Neural progenitor cell (in vitro differentiated cells): ENCODE measurements around the gene VWA3A.

Experiments used
- CTCF ChIP-seq: fragments of 200-600 bp; sonication (generic); IDR thresholded peaks from 2 replicates; pipeline ENCODE4 v1.5.1; 2017; ENCODE audit warnings: antibody characterized with exemption, mild to moderate bottlenecking
- EZH2 ChIP-seq: fragments of 200-600 bp; sonication (generic); IDR thresholded peaks from 2 replicates; pipeline ENCODE4 v1.6.1; 2017; ENCODE audit warnings: antibody characterized with exemption, mild to moderate bottlenecking, moderate library complexity
- EZH2phosphoT487 ChIP-seq: fragments of 200-600 bp; sonication (generic); IDR thresholded peaks from 2 replicates; pipeline ENCODE4 v1.6.1; 2017; ENCODE audit warnings: antibody characterized with exemption

- TF ChIP-seq CTCF = no peak
- TF ChIP-seq EZH2 = no peak
- no peak for TF ChIP-seq EZH2phosphoT487
Observed at GRCh38 chr16:22195445-22195694, 103.0 kb downstream of the VWA3A start.
